Hippocampal formation (tissue), 2 donors: ENCODE data around the gene CHPF.

ENCODE experiments used
- DNase-seq, 2 donors: peaks; one replicate each; lab custom pipeline; 2025; lab: John Stamatoyannopoulos, UW

The CHPF gene

DNA sequence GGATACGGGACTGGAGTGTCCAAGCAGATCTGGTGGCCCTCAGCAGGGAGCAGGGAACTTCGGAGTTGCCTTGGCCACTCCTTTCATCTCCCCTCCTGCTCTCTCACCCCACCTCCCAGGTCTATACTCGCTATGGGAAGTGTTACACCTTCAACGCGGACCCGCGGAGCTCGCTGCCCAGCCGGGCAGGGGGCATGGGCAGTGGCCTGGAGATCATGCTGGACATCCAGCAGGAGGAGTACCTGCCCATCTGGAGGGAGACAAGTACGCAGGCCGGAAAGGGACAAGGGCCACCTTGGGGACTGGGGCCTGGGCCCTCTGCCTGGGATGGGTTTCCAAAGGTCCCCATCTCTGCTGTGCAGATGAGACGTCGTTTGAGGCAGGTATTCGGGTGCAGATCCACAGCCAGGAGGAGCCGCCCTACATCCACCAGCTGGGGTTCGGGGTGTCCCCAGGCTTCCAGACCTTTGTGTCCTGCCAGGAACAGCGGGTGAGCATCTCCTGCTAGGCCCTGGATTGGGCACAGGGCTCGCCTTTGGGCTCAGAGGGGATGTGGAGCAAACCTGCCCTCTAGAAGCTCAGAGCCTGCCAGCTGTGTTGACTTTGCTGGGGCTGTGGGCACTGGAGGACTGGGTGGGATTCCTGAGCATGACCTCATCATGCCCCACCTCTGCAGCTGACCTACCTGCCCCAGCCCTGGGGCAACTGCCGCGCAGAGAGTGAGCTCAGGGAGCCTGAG is 11.8 kb downstream of the CHPF start:
- DNase-seq = no peak

DNA sequence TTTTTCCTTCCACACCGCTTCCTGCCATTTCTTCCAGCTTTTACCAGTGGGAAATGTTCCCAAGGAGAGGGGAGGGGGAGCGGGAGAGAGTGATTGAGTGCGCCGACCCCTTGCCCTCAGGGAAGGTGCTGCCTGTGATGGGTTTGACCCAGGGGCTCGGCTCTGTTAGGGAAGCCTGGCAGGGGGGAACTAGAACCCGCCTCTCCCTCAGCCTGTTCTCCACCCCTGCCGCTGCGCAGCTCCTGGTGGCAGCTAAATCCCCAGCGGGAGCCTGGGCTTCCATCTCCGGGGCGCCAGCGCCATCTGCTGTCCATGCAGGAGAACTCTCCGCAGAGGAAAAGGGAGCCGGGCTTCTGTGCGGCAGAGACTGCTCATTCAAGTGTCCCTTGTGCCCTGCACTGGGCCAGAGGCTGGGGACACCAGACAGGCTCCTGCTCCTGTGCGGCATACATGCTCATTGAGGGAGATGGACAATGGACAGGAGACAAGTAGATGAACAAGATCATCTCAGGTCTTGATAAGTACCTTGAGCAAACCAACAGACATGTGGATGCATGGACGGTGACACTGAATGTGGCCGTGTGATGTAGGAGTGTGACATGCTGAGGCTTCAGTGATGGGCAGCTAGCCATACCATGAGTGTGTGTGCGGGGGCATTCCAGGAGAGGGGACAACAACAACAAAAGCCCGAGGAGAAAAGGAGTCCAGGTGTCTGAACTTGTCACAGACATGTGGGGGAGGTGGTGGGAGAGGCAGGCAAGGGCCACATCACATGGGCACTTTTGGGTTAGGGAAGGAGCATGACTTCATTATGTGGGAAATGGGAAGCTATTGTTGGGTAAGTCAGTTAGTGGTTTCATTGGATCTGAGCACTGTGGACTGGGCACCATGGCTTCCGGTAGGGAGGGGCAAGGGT is 13.3 kb downstream of the CHPF start:
- peak; percentile 76 to 81 for DNase-seq

DNA sequence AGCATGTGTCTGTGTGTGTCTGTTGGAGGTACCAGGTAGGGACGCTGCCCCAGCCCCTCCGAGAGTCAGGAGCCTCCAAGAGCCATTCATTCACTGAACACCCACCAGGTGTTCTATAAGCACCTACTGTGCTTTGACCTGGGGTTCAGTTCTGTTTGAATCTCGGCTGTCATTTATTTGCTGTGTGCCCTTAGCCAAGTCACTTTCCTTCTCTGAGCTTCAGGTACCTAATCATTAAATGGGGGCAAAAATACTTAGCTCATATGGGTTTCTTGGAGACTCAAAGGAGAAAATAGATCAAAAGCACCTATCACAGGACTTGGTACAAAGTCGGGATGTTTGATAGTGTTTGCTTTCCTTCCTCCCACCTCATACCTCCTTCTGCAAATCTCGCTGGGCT is 16.1 kb downstream of the CHPF start:
- DNase-seq = no peak

DNA sequence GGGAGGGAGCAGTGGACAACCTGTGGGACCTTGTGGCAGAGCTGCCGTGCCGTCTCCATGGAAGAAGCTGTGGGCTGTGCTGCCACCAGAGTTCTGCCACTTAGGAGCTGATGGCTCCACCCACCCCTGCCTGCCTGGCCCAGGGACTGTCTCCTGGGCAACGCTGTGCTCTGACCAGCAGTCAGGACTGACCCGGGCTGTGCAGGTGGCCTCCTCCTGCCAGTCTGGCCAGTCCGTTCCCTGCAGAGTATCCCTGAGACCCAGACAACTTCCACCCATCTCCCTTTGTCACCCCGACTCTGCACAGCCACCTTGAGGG is 16.6 kb downstream of the CHPF start:
- no peak for DNase-seq

DNA sequence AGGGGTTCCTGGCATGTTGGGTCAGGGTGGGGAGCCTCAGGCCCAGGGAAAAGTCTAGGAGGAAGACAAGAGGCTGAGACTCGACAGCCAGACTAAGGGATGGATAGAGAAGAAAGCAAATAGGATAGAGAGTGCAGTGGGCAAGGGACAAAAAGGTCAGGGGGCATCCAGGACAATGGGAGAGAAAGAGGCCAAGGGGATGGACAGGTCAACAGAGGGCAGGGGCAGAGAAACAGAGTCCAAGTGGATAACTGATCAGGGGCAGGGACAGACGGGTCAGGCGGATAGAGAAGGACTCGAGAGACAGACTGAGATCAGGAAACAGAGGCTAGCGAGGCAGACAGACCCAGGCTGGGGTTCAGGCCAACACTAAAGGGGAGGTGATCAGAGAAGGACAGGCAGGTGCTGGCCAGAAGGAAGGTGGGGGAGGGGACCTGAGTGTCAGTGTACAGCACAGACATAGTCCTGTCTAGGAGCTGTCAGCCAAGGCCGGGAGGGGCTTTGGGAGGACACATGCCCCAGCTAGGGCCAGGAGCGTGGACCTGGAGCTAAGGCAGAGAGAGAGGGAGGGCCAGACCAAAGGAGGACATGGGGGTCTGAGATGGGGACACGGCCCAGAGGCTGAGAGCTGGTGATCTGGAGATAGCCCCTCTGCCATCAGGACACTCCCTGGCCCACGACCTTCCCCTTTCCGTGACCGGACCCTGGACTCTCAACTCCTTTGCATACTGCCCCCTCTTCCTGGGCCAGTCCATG is 17.1 kb downstream of the CHPF start:
- DNase-seq = no peak

DNA sequence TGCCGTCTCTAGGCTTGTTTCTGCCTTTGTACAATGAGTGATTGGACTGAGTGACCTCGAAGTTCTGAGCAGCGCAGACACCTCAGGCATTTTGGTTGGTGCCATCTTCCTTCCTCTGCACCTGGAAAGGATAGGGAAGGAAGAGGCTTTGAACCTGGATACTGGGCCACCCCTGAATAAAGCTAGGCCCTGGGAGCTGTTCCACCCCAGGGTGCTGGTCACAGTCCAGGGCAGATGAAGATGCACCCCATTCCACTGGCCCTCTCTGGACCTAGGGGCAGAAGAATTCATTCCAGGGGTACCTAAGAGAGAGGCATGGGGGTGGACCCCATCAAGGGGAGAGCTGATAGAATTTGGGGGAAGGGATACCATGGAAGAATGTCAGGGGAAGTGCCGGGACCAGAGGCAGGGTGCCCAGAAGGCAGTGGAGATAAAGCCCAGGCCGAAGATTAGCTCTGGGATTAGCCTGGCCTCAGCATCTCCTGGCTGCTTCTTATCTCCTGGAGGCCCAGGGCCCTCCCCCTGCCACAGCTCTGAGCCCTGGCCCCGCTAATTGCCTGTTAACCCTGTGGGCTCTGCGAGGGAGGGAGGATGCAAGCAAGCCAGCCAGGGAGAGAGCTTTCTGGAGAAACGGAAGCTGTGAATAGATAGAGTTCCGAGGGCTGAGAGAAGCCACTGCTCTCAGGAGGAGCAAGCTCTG is 17.9 kb downstream of the CHPF start:
- DNase-seq = no peak

DNA sequence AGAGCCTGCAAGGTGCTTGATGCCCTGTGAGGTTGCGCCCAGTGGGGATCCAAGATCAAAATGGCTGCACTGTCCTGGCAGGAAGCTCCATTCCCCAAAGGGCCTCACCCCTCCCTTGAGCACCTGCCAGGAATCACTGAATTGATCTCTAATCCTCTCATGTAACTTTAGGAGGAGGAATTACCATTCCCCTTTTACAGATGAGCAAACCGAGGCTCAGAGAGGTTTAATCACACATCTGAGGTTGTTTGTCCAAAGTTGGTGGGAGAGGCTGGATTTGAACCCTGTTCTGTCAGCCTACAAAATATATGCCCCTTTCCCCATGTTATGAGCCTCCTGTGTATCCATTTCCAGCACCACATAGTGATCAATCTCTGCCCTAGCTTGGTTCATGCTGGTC is 18.8 kb downstream of the CHPF start:
- no peak for DNase-seq

DNA sequence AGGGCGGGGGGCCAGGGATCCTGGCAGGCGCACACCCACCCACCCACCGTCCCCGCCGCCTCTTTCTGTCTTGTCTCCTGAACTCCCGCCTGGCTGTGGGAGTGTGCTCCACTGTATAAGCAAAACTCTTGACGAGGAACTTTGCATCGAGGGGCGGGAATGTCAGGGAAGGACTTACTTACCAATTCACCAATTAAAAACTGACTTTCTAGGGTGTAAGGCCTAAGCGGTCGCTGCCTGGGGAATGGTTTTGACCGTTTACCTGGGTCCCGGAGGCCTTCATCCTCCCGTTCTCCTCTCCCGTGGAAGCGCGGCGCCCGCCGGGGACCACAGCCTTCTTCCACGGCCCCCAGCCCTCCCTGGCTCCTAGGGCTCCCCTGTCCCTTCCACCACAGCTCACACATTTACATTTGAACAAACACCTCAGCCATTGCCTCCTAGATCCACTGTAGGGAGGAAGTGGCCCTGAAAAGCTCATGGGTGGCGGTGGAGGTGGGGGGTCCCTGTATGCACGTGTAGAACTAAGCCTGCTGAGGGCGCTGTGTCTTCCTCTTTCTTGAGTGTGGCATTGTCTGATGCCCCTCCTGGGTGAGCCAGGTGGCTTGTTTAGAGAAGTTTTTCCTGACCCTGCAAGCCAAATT is 20.5 kb downstream of the CHPF start:
- no peak for DNase-seq

DNA sequence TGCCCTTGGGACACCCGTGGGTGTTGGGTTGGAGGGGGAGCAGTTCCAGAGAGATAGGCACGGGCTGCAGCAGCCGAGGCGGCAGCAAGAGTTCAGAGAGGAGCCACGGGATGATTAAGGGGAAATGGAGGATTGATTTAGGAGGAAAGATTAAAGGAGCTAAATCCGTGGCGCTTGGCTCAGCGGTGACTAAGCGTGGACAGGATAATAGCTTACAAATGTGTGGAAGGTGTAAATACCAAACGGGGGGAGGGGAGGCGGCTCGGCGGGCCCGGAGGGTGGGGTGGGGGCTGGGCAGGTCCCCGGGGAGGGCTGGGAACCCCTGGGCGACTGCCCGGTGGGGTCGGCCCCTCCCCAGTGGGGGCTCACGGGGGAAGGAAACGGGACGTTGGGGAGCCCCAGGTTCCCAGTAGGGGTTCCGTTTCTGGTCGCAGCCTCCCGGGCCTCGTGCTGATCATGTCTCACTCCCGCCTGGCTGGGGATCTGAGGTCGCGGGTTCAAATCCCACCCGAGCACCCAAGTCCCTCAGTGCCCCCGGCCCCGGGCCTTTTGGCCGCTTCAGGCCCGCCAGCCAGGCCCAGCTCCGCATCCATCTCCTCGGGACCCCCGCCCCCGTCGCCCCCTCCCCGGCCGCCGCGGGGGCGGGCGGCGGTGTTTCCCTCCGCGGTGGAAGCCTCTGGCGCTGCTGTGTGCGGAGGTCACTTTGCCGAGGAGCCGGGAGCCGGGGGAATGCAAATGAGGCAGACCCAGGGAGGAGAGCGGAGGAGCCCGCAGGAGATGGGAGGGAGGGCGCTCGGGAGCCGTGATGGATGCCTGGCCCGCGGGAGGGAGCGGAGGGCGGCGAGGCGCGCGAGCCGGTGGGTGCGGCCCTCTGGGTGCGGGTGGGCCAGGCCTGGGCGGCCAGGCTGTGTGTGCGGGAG is 21.2 kb downstream of the CHPF start:
- no peak for DNase-seq

DNA sequence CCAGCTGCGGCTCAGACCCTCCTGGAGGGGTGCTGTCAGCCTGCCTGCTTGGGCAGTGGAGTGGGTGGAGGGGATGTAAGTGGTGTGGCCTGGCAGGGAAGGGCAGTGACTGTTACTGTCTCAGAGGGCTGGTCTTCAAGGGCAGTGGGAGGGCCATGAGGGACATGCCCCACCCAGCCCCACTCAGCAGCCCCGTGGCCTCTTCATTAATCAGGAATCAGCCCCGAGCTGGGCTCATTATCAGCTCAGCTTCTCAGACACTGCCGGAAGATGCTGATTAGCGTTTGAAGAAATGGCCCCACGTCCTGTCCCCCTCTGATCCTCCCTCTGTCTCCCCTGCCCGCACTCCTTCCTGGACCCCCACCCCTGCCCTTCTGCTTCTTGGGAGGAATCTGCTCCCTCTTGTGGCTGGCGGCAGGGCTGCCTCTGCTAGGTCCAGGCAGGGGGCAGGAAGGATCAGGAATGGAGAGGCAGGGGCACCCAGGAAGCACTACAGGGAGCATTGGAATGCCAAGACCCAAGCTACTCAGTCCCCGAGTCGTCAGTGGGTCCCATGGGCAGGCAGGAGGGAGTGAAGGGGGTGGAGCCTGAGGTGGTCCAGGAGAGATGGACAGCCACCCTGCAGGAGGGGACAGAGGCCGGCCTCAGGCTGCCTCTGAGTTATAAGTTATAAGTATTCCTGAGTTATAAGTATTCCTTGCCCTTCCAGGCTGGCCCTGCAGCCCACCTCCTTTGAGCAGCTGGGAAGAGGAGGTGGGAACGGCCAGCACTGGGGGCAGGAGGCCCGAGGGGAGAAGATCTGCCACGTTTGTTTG is 22.3 kb downstream of the CHPF start:
- DNase-seq = no peak

DNA sequence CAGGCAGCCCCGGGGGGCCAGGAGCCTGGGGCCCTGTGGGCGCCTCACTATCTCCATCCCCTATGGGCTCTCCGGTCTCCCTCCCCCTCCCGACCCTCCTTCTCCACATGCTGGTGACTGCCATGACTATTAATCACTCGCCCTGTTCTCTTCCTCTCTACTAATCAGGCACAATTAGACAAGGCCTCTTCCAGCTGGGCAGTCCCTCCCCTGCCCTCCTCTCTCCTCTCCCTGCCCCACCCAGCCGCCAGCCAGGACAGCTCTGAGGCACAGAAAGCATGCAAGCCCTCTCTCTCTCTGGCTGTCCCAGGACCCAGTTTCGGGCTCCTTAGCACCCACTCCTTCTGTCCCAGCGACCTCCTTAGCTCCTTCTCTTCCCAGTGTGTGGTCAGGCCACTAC is 23.5 kb downstream of the CHPF start:
- DNase-seq = no peak

DNA sequence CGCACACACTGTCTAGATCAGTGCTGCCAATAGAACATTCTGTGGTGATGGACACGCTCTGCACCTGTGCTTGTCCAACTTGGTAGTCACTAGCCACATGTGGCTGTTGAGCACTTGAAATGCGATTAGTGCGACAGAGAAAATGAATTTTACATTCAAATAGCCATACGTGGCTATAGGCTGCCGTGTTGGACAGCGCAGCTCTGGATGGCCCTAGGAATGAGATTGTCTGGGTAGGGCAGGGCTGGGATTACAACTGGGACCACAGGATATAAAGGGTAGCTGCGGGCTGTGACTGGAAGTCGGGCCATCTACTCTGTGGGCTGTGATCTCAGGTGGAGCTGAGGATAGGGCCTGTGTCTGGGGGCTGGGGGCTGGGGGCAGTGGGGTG is 24.1 kb downstream of the CHPF start:
- no peak for DNase-seq

DNA sequence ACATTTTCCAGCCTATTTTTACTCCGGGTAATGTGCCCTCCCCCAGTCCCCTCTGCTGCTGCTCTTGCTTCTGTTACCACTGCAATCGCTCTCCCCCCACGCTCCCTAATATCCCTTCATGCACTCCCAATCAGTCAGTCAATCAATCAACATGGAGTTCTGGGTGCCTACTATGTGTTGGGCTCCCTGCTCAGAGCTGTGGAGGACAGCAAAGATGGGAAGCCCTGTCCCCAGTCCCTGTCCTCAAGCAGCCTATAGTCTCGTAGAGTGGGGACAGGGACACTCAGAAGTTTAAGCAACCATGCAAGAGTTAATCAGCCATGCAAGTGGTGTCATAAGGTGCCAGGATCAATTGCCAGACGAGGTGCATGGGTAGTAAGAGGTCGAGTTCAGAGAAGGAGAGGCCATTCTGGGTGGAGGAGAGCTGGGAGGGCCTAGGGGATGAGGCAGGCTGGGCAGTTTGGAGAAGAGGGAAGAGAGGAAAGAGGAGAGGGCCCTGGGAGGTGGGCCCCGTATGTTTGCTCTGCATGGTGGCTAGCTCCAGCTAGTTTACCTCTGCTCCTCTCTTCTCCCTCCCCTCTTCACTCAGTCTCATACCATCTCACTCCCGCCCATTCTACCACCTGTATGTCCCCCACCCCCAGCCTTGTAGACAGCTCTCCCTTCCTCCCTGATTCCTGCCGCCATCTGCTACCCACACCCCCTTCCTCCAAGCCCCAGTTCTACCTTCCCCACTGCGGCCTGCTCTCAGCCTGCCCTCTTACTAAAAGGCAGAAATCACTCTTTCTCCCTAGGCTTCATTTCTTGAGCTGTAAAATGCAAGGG is 25.4 kb downstream of the CHPF start:
- no peak for DNase-seq

DNA sequence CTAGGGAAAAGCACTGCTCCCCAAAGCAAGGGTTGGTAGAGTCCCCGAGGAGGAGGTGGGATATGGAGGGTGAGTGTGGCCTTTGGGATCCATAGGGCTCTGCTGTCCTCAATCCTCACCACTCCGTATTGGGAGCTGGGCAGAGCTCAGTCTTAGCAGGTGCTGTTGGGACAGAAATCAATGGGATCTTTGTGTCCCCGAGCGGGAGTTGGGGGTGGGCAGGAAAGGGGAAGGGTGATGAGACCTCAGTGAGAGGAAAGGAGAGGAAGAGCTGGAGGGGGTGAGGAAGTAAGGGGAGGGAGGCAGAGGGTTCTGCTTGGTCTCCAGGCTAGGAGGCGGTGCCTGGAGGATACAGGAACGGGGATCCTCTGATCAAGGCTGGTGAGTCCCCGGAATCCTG is 26.7 kb downstream of the CHPF start:
- DNase-seq = no peak

DNA sequence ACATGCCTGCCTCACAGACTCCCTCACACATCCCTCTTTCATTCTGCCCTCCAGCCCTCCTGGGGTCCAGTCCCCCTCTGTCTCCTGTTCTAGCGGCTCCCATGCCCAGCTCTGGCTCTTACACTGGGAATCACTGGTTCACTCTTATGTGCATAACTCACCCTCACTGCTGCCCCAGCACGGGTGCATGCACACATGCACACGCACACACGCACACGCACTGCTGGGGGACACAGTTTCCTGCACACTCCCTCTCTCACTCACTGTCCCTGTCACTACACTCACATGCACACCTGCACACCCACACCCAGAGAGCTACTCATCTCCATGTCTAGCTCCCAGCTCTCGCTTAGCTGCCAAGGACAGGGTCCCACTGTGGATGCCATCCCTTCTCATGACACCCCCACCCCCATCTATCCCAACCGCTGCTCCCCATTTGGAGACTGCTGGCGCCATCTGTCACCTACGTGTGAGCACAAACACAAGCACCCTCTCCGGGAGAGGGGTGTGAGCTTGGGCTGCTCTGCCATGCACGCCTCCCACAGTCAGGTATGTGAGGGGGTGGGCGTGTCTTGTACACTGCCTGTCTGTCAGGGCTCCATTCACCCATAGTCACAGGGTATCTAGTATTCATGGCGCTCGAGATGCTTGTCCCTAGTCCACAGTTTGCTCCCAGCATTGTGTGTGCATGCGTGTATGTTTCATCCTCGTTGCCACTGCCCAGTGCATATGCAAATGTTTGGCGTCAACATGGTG is 27.6 kb downstream of the CHPF start:
- no peak for DNase-seq

DNA sequence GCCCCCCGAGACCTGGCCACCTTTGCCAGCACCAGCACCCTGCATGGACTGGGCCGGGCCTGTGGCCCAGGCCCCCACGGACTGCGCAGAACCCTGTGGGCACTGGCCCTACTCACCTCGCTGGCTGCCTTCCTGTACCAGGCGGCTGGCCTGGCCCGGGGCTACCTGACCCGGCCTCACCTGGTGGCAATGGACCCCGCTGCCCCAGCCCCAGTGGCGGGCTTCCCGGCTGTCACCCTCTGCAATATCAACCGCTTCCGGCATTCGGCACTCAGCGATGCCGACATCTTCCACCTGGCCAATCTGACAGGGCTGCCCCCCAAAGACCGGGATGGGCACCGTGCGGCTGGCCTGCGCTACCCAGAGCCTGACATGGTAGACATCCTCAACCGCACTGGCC is 28.8 kb downstream of the CHPF start:
- DNase-seq = no peak

DNA sequence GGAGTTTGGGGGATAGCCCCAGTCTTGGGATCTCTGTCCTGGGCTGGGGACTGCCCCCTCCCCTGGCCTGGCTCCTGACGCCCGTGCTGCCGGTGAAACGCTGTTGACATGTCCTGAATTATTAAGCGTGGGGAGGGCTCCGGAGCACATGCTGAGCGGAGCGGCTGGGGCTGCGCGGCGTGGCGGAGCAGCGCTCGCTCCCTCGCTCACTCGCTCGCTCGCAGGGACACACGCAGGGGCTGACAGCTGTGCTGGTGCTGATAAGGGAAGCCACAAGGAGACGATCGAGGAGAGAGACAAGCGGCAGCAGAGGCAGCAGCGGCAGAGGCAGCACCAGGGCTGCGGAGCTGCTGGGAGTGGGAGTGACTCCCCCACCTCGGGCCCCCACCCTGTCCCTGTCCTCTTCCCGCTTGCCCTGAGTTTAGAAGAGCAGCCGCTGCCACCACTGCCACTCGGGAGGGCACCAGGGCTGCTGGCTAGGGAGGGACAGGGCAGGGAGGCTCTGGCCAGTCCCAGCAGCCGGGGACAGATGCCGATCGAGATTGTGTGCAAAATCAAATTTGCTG is 29.3 kb downstream of the CHPF start, which contains the start of gene ASIC4:
Gene ASIC4, plus strand, starts transcription at position 287 of the 566 bp plus-strand sequence. Its CDS starts 243 bp downstream, at position 530.
- DNase-seq = no peak

DNA sequence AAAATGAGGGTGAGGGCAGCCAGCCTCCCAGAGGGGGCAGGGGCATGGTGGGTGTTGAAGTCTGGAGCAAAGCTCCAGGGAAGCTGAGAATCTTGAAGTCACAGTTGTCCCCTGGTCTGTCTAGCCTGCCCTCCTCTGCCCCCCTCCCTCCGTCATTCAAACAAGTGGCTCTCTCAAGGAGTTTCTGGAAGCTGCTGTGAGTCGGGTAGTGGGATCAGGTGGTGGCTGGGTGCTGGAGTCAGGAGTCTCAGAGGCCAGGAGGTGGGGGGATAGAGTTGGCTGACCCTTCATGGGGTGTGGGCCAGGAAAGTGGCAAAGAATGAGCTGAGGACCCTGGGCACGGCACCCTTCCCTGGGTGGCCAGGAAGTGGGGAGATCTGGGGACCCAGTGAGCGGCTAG is 29.8 kb downstream of the CHPF start:
- no peak for DNase-seq
